Spleen (tissue), 11 donors: ENCODE measurements around the gene BACH2. TPM values are rescaled to one million over a fixed set of nuclear protein-coding genes. Genes with fewer than 3 reads are reported as not detected.

Experiments used
- DNase-seq: peaks from one replicate; pipeline ENCODE4 v3.0.0-alpha.2; 2020
- H3K27ac ChIP-seq, 8 donors: fragments of 200-600 bp; sonication (generic) in 7 of 8; 1 replicate in 4 of 8; 2 replicates in 4 of 8; pipeline versions ENCODE4 v1.5.0 to v1.8.0; 2016 to 2021; ENCODE audit warnings: inconsistent platforms in 4 of 8, mild to moderate bottlenecking in 4 of 8, moderate library complexity in 1 of 8
- H3K27me3 ChIP-seq, 7 donors: fragments of 200-600 bp; sonication (generic) in 6 of 7; replicated peaks in 1 of 7; 1 replicate in 4 of 7; 2 replicates in 3 of 7; pipeline versions ENCODE4 v1.5.0 to v1.8.0; 2016 to 2021; ENCODE audit warnings: inconsistent platforms in 3 of 7, mild to moderate bottlenecking in 1 of 7
- H3K36me3 ChIP-seq, 6 donors: fragments of 200-600 bp; sonication (generic) in 5 of 6; 1 replicate in 4 of 6; 2 replicates in 2 of 6; pipeline versions ENCODE4 v1.5.0 to v1.8.0; 2016 to 2021; ENCODE audit warnings: inconsistent platforms in 2 of 6
- H3K4me1 ChIP-seq, 6 donors: fragments of 200-600 bp; sonication (generic) in 5 of 6; 1 replicate in 3 of 6; 2 replicates in 3 of 6; pipeline versions ENCODE4 v1.5.0 to v1.8.0; 2016 to 2021; ENCODE audit warnings: inconsistent platforms in 3 of 6
- H3K4me3 ChIP-seq, 8 donors: fragments of 200-600 bp; sonication (generic) in 7 of 8; 1 replicate in 4 of 8; 2 replicates in 4 of 8; pipeline versions ENCODE4 v1.5.0 to v1.8.0; 2016 to 2021; ENCODE audit warnings: inconsistent platforms in 4 of 8, mild to moderate bottlenecking in 4 of 8, moderate library complexity in 2 of 8
- H3K9me3 ChIP-seq, 8 donors: fragments of 200-600 bp; sonication (generic) in 7 of 8; 1 replicate in 4 of 8; 2 replicates in 4 of 8; pipeline versions ENCODE4 v1.5.0 to v1.8.0; 2016 to 2021; ENCODE audit warnings: inconsistent platforms in 4 of 8
- CTCF ChIP-seq, 11 experiments: fragments of 200-600 bp in 7 of 11; fragments of 450-650 bp in 4 of 11; sonication (generic) in 4 of 11; IDR thresholded peaks in 8 of 11; conservative IDR thresholded peaks in 3 of 11; 1 replicate in 7 of 11; 2 replicates in 4 of 11; pipeline versions ENCODE4 v1.4.0 to v1.8.0; 2016 to 2021; ENCODE audit warnings: antibody characterized with exemption in 11 of 11, inconsistent platforms in 4 of 11, mild to moderate bottlenecking in 1 of 11
- POLR2A ChIP-seq, 3 donors: fragments of 450-650 bp; IDR thresholded peaks; one replicate each; pipeline ENCODE4 v1.5.1; 2017; ENCODE audit warnings: antibody characterized with exemption in 3 of 3, mild to moderate bottlenecking in 1 of 3
- POLR2AphosphoS5 ChIP-seq, 3 donors: sonication (generic); formaldehyde crosslinking; IDR thresholded peaks; one replicate each; pipeline ENCODE4 v1.5.1; 2017; ENCODE audit warnings: antibody characterized with exemption in 3 of 3
- WGBS, 5 donors: extraction: QIAGEN DNeasy Blood & Tissue Kit in 3 of 5; methylation state at CpG; one replicate each; pipeline versions ENCODE4 v1.1.5 to v1.1.7; 2013 to 2018; 5-methylcytosine and 5-hydroxymethylcytosine counted together
- intact Hi-C: fragments of 100-400 bp; cut with DNase I; formaldehyde crosslinking; loops from one replicate; pipeline ENCODE4 v1.15.0; 2023; ENCODE audit warnings: low total_unique reads
- polyA plus RNA-seq, 3 donors: library from polyadenylated mRNA; stranded (reverse); fragments of 200-250 nt; gene quantifications; one replicate each; pipeline ENCODE4 v1.2.1, GENCODE V29; 2013
- total RNA-seq, 7 donors: library from RNA; depleted of rRNA in 3 of 7; stranded (reverse); fragments of >200 nt in 3 of 7; fragmentation: NEBNext Ultra II Directional in 4 of 7; extraction: Animal tissue kit (Norgen Biotek cat#: 25700) in 4 of 7; gene quantifications; one replicate each; pipeline versions ENCODE4 v1.1.0 to v1.2.1, GENCODE V29; 2016 to 2021
- donor health status: healthy with polysubstance abuse.
- donor health status: DM: no; HTN: no; CAD: no; lungs with moderate emphysema.
- donor health status: DM: no; HTN: no; CAD: no.
- donor health status: Bipolar disorder and iron deficiency.
- donor health status: healthy.
- donor health status: DM: no; HTN: no; CAD: no.
- donor health status: DM: yes; HTN: yes; CAD: no.

The BACH2 gene
- total and polyA plus RNA-seq, 10 donors, result 3.0 to 53.8 (median 32.3) TPM

GRCh38 chr6:89984926-89985750 is 311.5 kb downstream of the BACH2 start:
- intact Hi-C loops, result loop anchor here (10.0 kb wide), 1 partner anchor 310 kb away; the partner anchor contains the start of gene BACH2
- DNase-seq, result peak; percentile 83
- Histone ChIP-seq H3K9me3 (no peaks in the 10 kb centered on the region), H3K36me3 (peaks cover 0 to 7% (median 0%) of the 10 kb centered on the region in 6 donors), H3K27me3 (no peaks in the 10 kb centered on the region), H3K27ac (peak overlapping the region in 6 of 8 donors; percentile 13 to 56 (median 46)), H3K4me1 (peaks cover 0 to 27% (median 13%) of the 10 kb centered on the region in 6 donors), H3K4me3 (no peak overlapping the region)
- peak; percentile 10 to 55 (median 50) for TF ChIP-seq POLR2AphosphoS5 (IDR thresholded peaks at IDR 0.05)
- no peak for TF ChIP-seq CTCF (IDR thresholded peaks at IDR 0.05 in 8 of 11, conservative IDR thresholded peaks at IDR 0.05 in 3 of 11)
- 58 to 70% (median 65%) methylated on average over 11 to 12 of the region's 12 CpGs for WGBS, 5 donors

GRCh38 chr6:89980353-89980752 is 316.3 kb downstream of the BACH2 start:
- Histone ChIP-seq H3K27me3 (no peaks in the 10 kb centered on the region), H3K4me3 (no peak overlapping the region), H3K9me3 (no peaks in the 10 kb centered on the region), H3K4me1 (peaks cover 0 to 19% (median 7%) of the 10 kb centered on the region in 6 donors), H3K27ac (no peak overlapping the region), H3K36me3 (peaks cover 0 to 9% (median 0%) of the 10 kb centered on the region in 6 donors)
- TF ChIP-seq CTCF (IDR thresholded peaks at IDR 0.05 in 8 of 11, conservative IDR thresholded peaks at IDR 0.05 in 3 of 11) (no peak), POLR2AphosphoS5 (IDR thresholded peaks at IDR 0.05) (no peak), POLR2A (IDR thresholded peaks at IDR 0.05) (no peak)
- no peak for DNase-seq
- intact Hi-C loops, result loop anchor here (10.0 kb wide), 1 partner anchor 314 kb away; the partner anchor contains the start of gene BACH2

GRCh38 chr6:89979481-89980119 is 317.0 kb downstream of the BACH2 start:
- Histone ChIP-seq H3K4me3 (no peak overlapping the region), H3K36me3 (peaks cover 0 to 9% (median 0%) of the 10 kb centered on the region in 6 donors), H3K27me3 (no peaks in the 10 kb centered on the region), H3K27ac (no peak overlapping the region), H3K4me1 (peaks cover 0 to 11% (median 4%) of the 10 kb centered on the region in 6 donors), H3K9me3 (no peaks in the 10 kb centered on the region)
- 77 to 92% (median 85%) methylated on average over 6 of the region's 6 CpGs for WGBS, 5 donors
- no peak for DNase-seq
- TF ChIP-seq POLR2A (IDR thresholded peaks at IDR 0.05) (no peak), CTCF (IDR thresholded peaks at IDR 0.05 in 8 of 11, conservative IDR thresholded peaks at IDR 0.05 in 3 of 11) (no peak), POLR2AphosphoS5 (IDR thresholded peaks at IDR 0.05) (no peak)
- intact Hi-C loops, result loop anchor here (10.0 kb wide), 1 partner anchor 315 kb away; the partner anchor contains the start of gene BACH2

GRCh38 chr6:89978749-89979145 is 317.9 kb downstream of the BACH2 start:
- H3K9me3 ChIP-seq, result no peaks in the 10 kb centered on the region
- H3K27ac ChIP-seq, result no peak overlapping the region
- no peak for TF ChIP-seq POLR2AphosphoS5 (IDR thresholded peaks at IDR 0.05)
- no peak for TF ChIP-seq POLR2A (IDR thresholded peaks at IDR 0.05)
- no peak for TF ChIP-seq CTCF (IDR thresholded peaks at IDR 0.05 in 8 of 11, conservative IDR thresholded peaks at IDR 0.05 in 3 of 11)
- WGBS, 5 donors, result 85 to 92% (median 89%) methylated on average over 5 of the region's 5 CpGs
- H3K36me3 ChIP-seq, result peaks cover 0 to 18% (median 0%) of the 10 kb centered on the region in 6 donors
- no peak overlapping the region for H3K4me3 ChIP-seq
- DNase-seq, result no peak
- no peaks in the 10 kb centered on the region for H3K27me3 ChIP-seq
- intact Hi-C loops, result no loop called here
- H3K4me1 ChIP-seq, result peaks cover 0 to 11% (median 4%) of the 10 kb centered on the region in 6 donors
